NOMO-1 treated with dmso at 0.1 percent for 144 hours (cell line): ENCODE results near the gene PKP4.
A peak's percentile ranks its signal among the peaks of the same experiment; 100 is the strongest.
"Not testable (repeated sequence)": the region's sequence is repeated elsewhere in the genome, so short reads cannot be mapped to it uniquely, and the experiment has no call there.

ENCODE experiments used
- DNase-seq: peaks from one replicate; lab custom pipeline; 2025; ENCODE audit not compliant: unreplicated experiment; lab: John Stamatoyannopoulos, UW

Gene PKP4, protein sequence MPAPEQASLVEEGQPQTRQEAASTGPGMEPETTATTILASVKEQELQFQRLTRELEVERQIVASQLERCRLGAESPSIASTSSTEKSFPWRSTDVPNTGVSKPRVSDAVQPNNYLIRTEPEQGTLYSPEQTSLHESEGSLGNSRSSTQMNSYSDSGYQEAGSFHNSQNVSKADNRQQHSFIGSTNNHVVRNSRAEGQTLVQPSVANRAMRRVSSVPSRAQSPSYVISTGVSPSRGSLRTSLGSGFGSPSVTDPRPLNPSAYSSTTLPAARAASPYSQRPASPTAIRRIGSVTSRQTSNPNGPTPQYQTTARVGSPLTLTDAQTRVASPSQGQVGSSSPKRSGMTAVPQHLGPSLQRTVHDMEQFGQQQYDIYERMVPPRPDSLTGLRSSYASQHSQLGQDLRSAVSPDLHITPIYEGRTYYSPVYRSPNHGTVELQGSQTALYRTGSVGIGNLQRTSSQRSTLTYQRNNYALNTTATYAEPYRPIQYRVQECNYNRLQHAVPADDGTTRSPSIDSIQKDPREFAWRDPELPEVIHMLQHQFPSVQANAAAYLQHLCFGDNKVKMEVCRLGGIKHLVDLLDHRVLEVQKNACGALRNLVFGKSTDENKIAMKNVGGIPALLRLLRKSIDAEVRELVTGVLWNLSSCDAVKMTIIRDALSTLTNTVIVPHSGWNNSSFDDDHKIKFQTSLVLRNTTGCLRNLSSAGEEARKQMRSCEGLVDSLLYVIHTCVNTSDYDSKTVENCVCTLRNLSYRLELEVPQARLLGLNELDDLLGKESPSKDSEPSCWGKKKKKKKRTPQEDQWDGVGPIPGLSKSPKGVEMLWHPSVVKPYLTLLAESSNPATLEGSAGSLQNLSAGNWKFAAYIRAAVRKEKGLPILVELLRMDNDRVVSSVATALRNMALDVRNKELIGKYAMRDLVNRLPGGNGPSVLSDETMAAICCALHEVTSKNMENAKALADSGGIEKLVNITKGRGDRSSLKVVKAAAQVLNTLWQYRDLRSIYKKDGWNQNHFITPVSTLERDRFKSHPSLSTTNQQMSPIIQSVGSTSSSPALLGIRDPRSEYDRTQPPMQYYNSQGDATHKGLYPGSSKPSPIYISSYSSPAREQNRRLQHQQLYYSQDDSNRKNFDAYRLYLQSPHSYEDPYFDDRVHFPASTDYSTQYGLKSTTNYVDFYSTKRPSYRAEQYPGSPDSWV

GRCh38 chr2:158456309-158457066, at the start of gene PKP4, which contains the start of gene CCDC148:
PKP4 (plus strand) TSS chr2:158456952; CDS start chr2:158533185, 76,233 bp downstream.
CCDC148 (minus strand) TSS chr2:158456753; CDS start chr2:158456439, 314 bp downstream.
- peak; percentile 90 for DNase-seq

DNA sequence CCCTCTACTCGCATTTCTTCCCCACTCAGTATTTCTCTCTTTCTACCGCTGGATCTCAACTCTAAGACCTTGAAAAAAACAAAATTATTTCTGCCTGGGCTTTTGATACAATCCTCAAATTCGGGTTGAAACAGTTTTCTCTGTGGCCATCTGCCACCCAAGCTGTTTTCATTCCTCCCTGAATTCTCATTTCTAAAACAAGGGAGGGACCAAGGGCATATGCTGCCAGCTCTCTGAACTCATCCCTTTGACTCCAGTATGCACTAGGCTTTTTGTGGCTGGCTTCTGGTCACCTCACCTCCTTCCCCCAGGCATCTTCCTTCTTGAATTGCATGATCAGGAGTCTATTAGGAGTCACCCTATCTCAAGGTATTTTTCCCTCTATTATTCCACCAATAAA, 49.7 kb upstream of the PKP4 start:
- no peak for DNase-seq

DNA sequence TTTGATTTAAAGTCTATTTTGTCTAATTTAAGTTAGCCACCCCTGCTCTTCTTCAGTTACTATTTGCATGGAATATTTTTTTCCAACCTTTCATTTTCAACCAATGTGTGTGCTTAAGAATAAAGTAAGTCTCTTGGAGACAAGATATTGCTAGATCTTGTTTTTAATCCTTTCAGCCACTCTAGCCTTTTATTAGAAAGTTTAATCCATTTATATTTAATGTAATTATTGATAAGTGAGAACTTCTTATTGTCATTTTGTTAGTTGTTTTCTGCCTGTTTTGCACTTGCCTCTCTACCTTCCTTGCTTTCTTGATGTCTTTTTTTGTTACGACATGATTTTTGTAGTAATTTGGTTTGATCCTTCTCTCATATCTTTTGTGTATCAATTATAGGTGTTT, 46.6 kb upstream of the PKP4 start:
- DNase-seq, result no peak

DNA sequence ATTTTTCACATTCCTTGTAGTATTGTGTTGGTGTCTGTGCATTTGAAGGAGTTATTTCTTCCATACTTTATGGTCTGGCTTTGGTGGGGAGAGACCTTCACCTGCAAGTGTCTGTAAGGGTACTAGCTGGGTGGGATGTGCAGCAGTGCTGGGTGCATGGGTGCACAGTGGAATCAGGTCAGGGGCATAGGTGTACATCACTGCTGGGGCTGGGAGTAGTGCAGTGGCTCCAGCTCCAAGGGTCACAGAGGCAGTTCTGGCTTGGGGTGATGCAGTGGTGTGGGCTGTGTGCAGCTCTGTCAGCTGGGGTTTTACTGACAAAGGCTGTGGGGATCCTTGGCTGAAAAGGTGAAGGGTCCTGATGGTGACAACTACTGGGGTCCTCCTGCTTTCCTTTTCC, 45.0 kb upstream of the PKP4 start:
- DNase-seq, result no peak

DNA sequence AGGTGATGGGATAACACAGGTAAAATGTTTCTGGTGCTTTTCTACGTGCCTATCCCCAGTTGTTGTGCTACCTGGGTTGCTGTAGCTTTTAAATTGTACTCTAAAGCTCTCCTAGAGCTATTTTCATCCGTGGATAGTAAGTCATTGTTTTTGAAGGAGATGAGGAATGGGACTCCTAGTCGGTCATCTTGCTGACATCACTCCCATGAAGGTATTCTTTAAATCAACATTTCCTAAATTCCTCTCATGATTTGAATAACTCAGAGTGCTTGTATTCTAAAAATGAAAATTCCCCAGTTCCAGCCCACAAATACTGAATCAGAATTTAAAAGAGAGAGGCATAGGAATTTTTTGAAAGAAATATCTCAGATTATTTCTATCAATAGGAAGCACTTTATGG, 44.5 kb upstream of the PKP4 start:
- no peak for DNase-seq

- no peak for DNase-seq
Measured at GRCh38 chr2:158413581-158413980, 43.2 kb upstream of the PKP4 start.

- DNase-seq, result no peak
Measured at GRCh38 chr2:158414538-158414937, 42.2 kb upstream of the PKP4 start.

- no peak for DNase-seq
Measured at GRCh38 chr2:158432117-158432516, 24.6 kb upstream of the PKP4 start.

- DNase-seq, result not testable (repeated sequence)
Measured at GRCh38 chr2:158433716-158434115, 23.0 kb upstream of the PKP4 start.

DNA sequence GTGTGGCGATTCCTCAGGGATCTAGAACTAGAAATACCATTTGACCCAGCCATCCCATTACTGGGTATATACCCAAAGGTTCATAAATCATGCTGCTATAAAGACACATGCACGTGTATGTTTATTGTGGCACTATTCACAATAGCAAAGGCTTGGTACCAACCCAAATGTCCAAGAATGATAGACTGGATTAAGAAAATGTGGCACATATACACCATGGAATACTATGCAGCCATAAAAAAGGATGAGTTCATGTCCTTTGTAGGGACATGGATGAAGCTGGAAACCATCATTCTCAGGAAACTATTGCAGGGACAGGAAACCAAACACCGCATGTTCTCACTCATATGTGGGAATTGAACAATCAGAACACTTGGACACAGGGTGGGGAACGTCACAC, 17.7 kb upstream of the PKP4 start:
- not testable (repeated sequence) for DNase-seq

- no peak for DNase-seq
Measured at GRCh38 chr2:158443606-158444005, 13.1 kb upstream of the PKP4 start.

DNA sequence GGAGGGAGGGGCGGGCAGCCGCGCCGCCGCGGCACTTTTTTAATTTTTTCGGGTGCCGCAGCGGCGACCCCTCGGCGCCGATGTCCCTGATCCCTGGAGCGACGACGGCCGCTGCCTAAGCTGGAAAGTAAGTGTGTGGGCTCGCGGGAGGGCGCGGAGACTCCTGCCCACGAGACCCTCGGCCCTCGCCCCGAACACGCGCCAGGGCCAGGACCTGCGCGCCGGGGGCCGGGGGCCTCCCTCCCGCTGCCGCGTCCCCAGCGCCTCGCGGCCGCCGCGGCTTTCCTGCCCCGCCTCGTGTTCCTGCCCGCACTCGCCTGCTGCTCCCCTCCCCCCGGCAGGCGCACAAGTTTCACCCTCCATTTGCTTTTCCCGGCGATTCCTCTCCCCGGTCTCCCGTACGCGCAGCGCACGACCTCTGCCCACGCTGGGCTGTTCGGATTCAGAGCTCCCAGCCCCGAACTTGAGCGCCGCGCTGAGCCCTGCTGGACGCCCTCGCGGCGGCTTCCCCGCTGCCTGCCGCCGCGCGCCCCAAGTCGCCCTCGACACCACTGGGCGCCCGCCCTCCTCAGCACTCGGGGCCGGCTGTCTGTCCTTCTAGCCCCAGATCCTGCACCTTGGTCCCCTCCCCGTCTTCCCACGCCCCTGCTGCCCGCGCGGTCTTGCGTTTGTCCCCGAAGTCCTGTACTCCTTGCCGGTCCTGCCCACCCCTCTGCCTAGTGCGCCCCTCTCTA, 507 bp downstream of the PKP4 start:
- peak; percentile 41 for DNase-seq

DNA sequence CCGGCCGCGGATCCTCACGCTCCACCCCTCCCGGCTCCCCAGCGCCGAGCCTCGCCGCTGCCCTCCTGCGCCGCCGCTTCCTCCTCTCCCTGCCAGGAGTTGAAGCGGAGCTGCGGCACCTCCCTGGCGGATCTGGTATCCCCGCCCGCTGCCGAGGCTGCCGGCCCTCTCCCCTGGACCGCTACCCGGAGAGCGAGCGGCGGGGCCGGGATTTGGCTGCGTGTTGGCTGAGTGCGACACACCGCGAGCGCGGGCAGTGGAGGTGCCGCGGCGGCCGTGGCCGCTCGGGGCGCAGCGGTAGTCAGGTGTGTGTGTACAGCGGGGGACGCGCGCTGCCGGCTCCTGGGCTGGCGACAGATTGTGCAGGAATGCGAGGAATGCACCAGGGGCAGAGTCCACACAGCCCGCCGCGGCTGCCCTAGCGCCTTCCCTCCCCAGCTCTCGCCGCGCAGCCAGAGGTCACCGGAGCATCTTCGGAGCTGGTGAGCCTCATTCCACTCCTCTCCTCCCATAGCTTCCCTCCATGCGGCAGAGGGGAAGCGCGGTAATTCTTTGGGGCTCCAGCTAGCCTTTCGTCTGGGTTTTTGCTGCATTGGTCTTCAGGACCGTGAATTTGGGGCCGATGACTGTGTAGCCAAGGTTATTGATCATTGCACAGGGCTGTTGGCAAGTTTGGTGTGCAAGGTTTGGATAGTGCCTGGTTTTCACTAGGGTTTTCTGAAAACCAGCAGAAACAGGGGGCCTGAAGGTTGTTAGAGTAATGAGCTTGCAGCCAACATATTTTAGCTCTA, 1.3 kb downstream of the PKP4 start:
- DNase-seq, result peak; percentile 54

DNA sequence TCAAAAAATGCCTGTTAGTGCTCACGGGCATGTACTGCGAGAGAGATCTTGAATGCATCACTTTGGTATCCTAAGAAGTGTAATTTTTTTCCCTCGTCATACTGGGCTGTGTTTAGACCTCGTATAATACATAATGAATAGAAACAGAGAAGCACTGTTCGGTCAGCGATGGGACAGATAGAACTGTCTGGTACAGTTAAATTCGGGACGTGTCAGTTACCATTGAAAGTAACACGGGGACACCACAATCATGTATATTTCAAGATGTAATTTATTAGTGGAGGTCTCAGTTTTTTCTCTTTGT, 1.8 kb downstream of the PKP4 start:
- no peak for DNase-seq

- DNase-seq, result no peak
Measured at GRCh38 chr2:158459161-158460003, 2.6 kb downstream of the PKP4 start.

GRCh38 chr2:158460632-158461297, 4.0 kb downstream of the PKP4 start:
- DNase-seq, result no peak

GRCh38 chr2:158463496-158464095, 6.8 kb downstream of the PKP4 start:
- DNase-seq, result no peak
